ENCODE measurements around the gene KRI1. TPM values are rescaled to one million over a fixed set of nuclear protein-coding genes. Genes with fewer than 3 reads are reported as not detected.

The KRI1 gene
- total and polyA plus RNA-seq, 2 donors (not counting 3 experiments of a cell fraction or from before 2014, with no cell fraction given): 6.7 to 25.7 TPM

DNA sequence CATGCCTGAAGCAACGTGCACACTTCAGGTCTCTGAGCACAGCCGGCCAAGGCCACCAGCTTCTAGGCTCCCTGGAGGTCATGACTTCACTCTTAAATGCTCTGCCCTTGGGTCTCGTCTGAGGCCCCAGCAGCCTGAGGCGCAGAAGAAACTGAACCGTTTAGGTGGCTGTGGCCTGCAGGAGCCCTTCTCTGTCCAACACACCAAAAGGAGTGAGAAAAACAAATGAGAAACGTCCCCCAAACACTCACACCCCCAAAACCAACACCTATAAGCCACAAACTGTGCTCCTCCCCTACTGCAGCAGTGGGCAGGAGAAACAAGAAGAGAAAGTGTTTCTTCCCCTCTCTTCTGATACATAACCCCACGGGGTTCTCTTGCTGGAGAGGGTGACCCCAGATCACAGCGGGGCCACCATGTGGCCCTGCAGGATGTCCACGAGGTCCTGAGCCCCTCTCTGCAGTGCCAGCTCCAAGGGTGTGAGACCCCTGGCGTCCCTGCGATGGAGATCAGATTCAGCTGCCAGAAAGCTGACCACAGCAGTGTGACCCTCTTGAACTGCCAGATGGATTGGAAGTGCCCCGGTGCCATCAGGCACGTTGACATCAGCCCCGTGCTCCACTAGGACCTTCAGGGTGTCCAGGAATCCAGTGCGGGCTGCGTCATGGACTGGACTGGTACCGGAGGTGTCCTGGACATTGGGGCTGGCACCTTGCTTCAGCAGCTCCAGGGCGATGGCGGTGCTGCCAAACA lies 1.0 kb upstream of the KRI1 start:
- peaks cover 27% of the 10 kb centered on the region for H3K4me1 ChIP-seq (ENCODE audit: control insufficient read depth, extremely low read depth, insufficient read depth, low read length)
- H3K9ac ChIP-seq (replicated peaks; ENCODE audit: extremely low read depth, insufficient read depth, low read length): peak overlapping the region; percentile 26
- TF ChIP-seq FOS (IDR thresholded peaks at IDR 0.05; ENCODE audit: borderline replicate concordance, insufficient read depth, low read length) (no peak), MYC (IDR thresholded peaks at IDR 0.05; ENCODE audit: low read depth, low read length) (no peak), GATA2 (IDR thresholded peaks at IDR 0.05; ENCODE audit: insufficient read depth, insufficient read length, low read depth, low read length) (no peak), POLR2AphosphoS5 (IDR thresholded peaks at IDR 0.05; ENCODE audit: insufficient read depth, low read depth, low read length) (no peak), EZH2 (IDR thresholded peaks at IDR 0.05; ENCODE audit: borderline replicate concordance, low read depth, low read length, severe bottlenecking) (no peak), POLR2A (IDR thresholded peaks at IDR 0.05; ENCODE audit: low read depth, low read length) (no peak), JUN (IDR thresholded peaks at IDR 0.05; ENCODE audit: borderline replicate concordance, insufficient read depth, insufficient read length, low read depth) (no peak)
- TF ChIP-seq, protein P1, sequence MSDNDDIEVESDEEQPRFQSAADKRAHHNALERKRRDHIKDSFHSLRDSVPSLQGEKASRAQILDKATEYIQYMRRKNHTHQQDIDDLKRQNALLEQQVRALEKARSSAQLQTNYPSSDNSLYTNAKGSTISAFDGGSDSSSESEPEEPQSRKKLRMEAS (IDR thresholded peaks at IDR 0.05; ENCODE audit: insufficient read depth, insufficient read length): no peak
- TF ChIP-seq, protein P2, sequence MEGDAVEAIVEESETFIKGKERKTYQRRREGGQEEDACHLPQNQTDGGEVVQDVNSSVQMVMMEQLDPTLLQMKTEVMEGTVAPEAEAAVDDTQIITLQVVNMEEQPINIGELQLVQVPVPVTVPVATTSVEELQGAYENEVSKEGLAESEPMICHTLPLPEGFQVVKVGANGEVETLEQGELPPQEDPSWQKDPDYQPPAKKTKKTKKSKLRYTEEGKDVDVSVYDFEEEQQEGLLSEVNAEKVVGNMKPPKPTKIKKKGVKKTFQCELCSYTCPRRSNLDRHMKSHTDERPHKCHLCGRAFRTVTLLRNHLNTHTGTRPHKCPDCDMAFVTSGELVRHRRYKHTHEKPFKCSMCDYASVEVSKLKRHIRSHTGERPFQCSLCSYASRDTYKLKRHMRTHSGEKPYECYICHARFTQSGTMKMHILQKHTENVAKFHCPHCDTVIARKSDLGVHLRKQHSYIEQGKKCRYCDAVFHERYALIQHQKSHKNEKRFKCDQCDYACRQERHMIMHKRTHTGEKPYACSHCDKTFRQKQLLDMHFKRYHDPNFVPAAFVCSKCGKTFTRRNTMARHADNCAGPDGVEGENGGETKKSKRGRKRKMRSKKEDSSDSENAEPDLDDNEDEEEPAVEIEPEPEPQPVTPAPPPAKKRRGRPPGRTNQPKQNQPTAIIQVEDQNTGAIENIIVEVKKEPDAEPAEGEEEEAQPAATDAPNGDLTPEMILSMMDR (IDR thresholded peaks at IDR 0.05; ENCODE audit: extremely low read depth in 1 of 2, insufficient read depth in 1 of 2, low read depth in 1 of 2, low read length in 2 of 2): no peak
- H3K4me2 ChIP-seq (ENCODE audit: insufficient read depth, low read length): no peak overlapping the region
- H3K9me1 ChIP-seq (replicated peaks; ENCODE audit: control insufficient read depth, extremely low read depth, insufficient read depth, low read length): no peaks in the 10 kb centered on the region
- POLR2A ChIA-PET: interaction anchor here (0.6 kb wide), 1 partner anchor 385 kb away, joined by 6 read pairs; no protein-coding TSS in a partner anchor
- H3K27ac ChIP-seq (ENCODE audit: insufficient read depth, low read depth, low read length): peak overlapping the region; percentile 47
- no peaks in the 10 kb centered on the region for H3K36me3 ChIP-seq (ENCODE audit: control insufficient read depth in 2 of 2, extremely low read depth in 1 of 2, insufficient read depth in 2 of 2, low read length in 2 of 2)
- H3K27me3 ChIP-seq (ENCODE audit: control insufficient read depth in 2 of 2, insufficient read depth in 2 of 2, low read length in 2 of 2): no peaks in the 10 kb centered on the region
- DNase-seq (ENCODE audit: low read depth, low spot score) (no peak), FAIRE-seq (no peak)
- no peak overlapping the region for H3K4me3 ChIP-seq (replicated peaks in 1 of 3; ENCODE audit: insufficient read depth in 1 of 3, low read depth in 1 of 3, low read length in 3 of 3)
- peaks cover 10% of the 10 kb centered on the region for H3K79me2 ChIP-seq (ENCODE audit: control insufficient read depth, insufficient read depth, low read length)
- dilution Hi-C loops (cut with MboI; ENCODE audit: extremely low pct_ligation_motif_present, low sequenced_read_pairs) (no loop called here), intact Hi-C loops (cut with micrococcal nuclease) (loop anchor here (1.0 to 5.0 kb wide), 2 partner anchors 65 to 150 kb away; no protein-coding TSS in a partner anchor)
- CTCF ChIA-PET: interaction anchor here (1.0 to 2.9 kb wide), 8 partner anchors 11 to 133 kb away, joined by 3 to 13 read pairs (median 4); no protein-coding TSS in a partner anchor
- H2AFZ ChIP-seq (ENCODE audit: low read depth, low read length): no peak overlapping the region
- no TSS peak for BruUV-seq (replicated peaks)
- H3K9me3 ChIP-seq (replicated peaks; ENCODE audit: control insufficient read depth, insufficient read depth, low read length): no peaks in the 10 kb centered on the region
- no peaks in the 10 kb centered on the region for H4K20me1 ChIP-seq (replicated peaks; ENCODE audit: control insufficient read depth, extremely low read depth, insufficient read depth, low read length)
